K562 (cell line): ENCODE measurements around the gene PSMA8. TPM values are rescaled to one million over a fixed set of nuclear protein-coding genes. Genes with fewer than 3 reads are reported as not detected.

Experiments
- ATAC-seq: fragments of 200-7000 bp; cut with Tn5 transposase; 3 replicates; pipeline ENCODE4 v1.9.1; 2020; ENCODE audit warnings: moderate library complexity
- BruUV-seq: library from RNA; stranded (reverse); fragments of 400-500 nt; replicated peaks from 2 replicates; lab custom pipeline; 2021; lab: Mats Ljungman, UMichigan
- CTCF ChIA-PET: fragments of 300-600 bp; formaldehyde crosslinking; extraction: SDS; loops from one replicate; lab custom pipeline; 2021; ENCODE audit warnings: low intra/inter-chr PET ratio; lab: Yijun Ruan, JAX
- POLR2A ChIA-PET: fragments of 300-600, 350-650 bp; sonication (Branson Sonifier 250); formaldehyde crosslinking; extraction: SDS; loops from one replicate; lab custom pipeline; 2021; ENCODE audit warnings: antibody characterized with exemption, inconsistent platforms; lab: Yijun Ruan, JAX
- DNase-seq, 4 experiments: peaks; one replicate each; pipeline versions ENCODE4 v3.0.0 to v3.0.0-alpha.2; 2011 to 2018; ENCODE audit warnings: low spot score in 3 of 4, mixed read lengths in 3 of 4; ENCODE audit errors: extremely low read depth in 1 of 4
- FAIRE-seq: peaks from 2 replicates; lab custom pipeline; 2011; peaks lifted over from hg19 to GRCh38; lab: Jason Lieb, UNC
- H2AFZ ChIP-seq: 2 replicates; pipeline ENCODE4 v1.6.0; 2011; ENCODE audit warnings: low read depth, low read length, control low read depth, inconsistent platforms
- H3K27ac ChIP-seq: fragments of 200-600 bp; 3 replicates; pipeline ENCODE4 v1.8.0; 2011; ENCODE audit warnings: low read depth, mild to moderate bottlenecking, control low read depth, inconsistent platforms, low read length, moderate library complexity, mixed read lengths; ENCODE audit errors: extremely low read depth
- H3K27me3 ChIP-seq, 2 experiments: fragments of 300-600 bp in 1 of 2; 2 replicates in 1 of 2; 3 replicates in 1 of 2; pipeline versions ENCODE4 v1.6.0 to v1.8.0; 2011; ENCODE audit warnings: inconsistent platforms in 2 of 2, low read length in 2 of 2, mild to moderate bottlenecking in 1 of 2, mixed read lengths in 1 of 2, moderate library complexity in 1 of 2; ENCODE audit not compliant: control insufficient read depth in 2 of 2, insufficient read depth in 2 of 2
- H3K36me3 ChIP-seq: fragments of 300-600 bp; 3 replicates; pipeline ENCODE4 v1.8.0; 2011; ENCODE audit warnings: mild to moderate bottlenecking, low read length, inconsistent platforms; ENCODE audit not compliant: control insufficient read depth, insufficient read depth
- H3K4me1 ChIP-seq, 2 experiments: fragments of 200-600 bp in 1 of 2; replicated peaks in 1 of 2; 2 replicates in 1 of 2; 3 replicates in 1 of 2; pipeline versions ENCODE4 v1.5.1 to v1.8.0; 2011; ENCODE audit warnings: inconsistent platforms in 2 of 2, low read length in 2 of 2, mild to moderate bottlenecking in 1 of 2, mixed read lengths in 1 of 2, moderate library complexity in 1 of 2; ENCODE audit not compliant: control insufficient read depth in 2 of 2, insufficient read depth in 2 of 2
- H3K4me2 ChIP-seq: 2 replicates; pipeline ENCODE4 v1.6.1; 2011; ENCODE audit warnings: low read length, control low read depth, inconsistent platforms, mixed read lengths; ENCODE audit not compliant: insufficient read depth
- H3K4me3 ChIP-seq: fragments of 200-600 bp; sonication (generic), shearing (Covaris generic); 2 replicates; pipeline ENCODE4 v1.5.1; 2016; ENCODE audit warnings: control low read depth, inconsistent platforms
- H3K79me2 ChIP-seq: fragments of 200-600 bp; 3 replicates; pipeline ENCODE4 v1.8.0; 2011; ENCODE audit warnings: low read length, inconsistent platforms; ENCODE audit not compliant: control insufficient read depth, insufficient read depth
- H3K9ac ChIP-seq, 2 experiments: 2 replicates each; pipeline versions ENCODE4 v1.6.0 to v1.6.1; 2011; ENCODE audit warnings: low read depth in 2 of 2, low read length in 2 of 2, control low read depth in 1 of 2, inconsistent platforms in 1 of 2, mild to moderate bottlenecking in 1 of 2, mixed read lengths in 1 of 2; ENCODE audit not compliant: insufficient read depth in 1 of 2
- H3K9me1 ChIP-seq: one replicate; pipeline ENCODE4 v1.6.0; 2011; ENCODE audit warnings: inconsistent platforms, mild to moderate bottlenecking, low read length, moderate library complexity; ENCODE audit not compliant: control insufficient read depth, insufficient read depth
- H3K9me3 ChIP-seq: replicated peaks from 2 replicates; pipeline ENCODE4 v1.5.1; 2011; ENCODE audit warnings: low read depth, low read length, inconsistent platforms; ENCODE audit not compliant: control insufficient read depth, insufficient read depth
- H4K20me1 ChIP-seq: replicated peaks from 2 replicates; pipeline ENCODE4 v1.6.1; 2011; ENCODE audit warnings: low read length, inconsistent platforms, mixed read lengths; ENCODE audit not compliant: control insufficient read depth, insufficient read depth
- CBFA2T2 ChIP-seq: fragments of 450-650 bp; conservative IDR thresholded peaks from 2 replicates; pipeline ENCODE4 v1.6.1; 2017; ENCODE audit warnings: mild to moderate bottlenecking
- HNRNPL ChIP-seq: fragments of 200-400 bp; formaldehyde crosslinking; IDR thresholded peaks from 2 replicates; pipeline ENCODE4 v1.6.1; 2017; ENCODE audit warnings: low read depth, mild to moderate bottlenecking, low read length
- MCM5 ChIP-seq: fragments of 450-650 bp; IDR thresholded peaks from 2 replicates; pipeline ENCODE4 v1.6.1; 2016; ENCODE audit warnings: low read depth
- NR2C1 ChIP-seq, 2 experiments: fragments of 450-650 bp; IDR thresholded peaks; 2 replicates each; pipeline ENCODE4 v1.6.1; 2017; ENCODE audit warnings: mild to moderate bottlenecking in 2 of 2, antibody characterized with exemption in 1 of 2, inconsistent platforms in 1 of 2, missing compliant biosample characterization in 1 of 2, missing genetic modification characterization in 1 of 2
- NRF1 ChIP-seq, 2 experiments: fragments of 450-650 bp; IDR thresholded peaks in 1 of 2; conservative IDR thresholded peaks in 1 of 2; 2 replicates each; pipeline ENCODE4 v1.6.1; 2014; ENCODE audit warnings: mild to moderate bottlenecking in 2 of 2
- RCOR1 ChIP-seq, 2 experiments: IDR thresholded peaks; 2 replicates each; pipeline ENCODE4 v1.6.1; 2012; ENCODE audit warnings: low read depth in 2 of 2, low read length in 2 of 2, borderline replicate concordance in 1 of 2, improper control_type of control experiment in 1 of 2
- SAP30 ChIP-seq: fragments of 200-600 bp; sonication (generic); IDR thresholded peaks from 2 replicates; pipeline ENCODE4 v1.6.1; 2012; ENCODE audit warnings: borderline replicate concordance, low read depth, mild to moderate bottlenecking, moderate library complexity, low read length, control low read depth, inconsistent platforms; ENCODE audit not compliant: insufficient read depth, poor library complexity, severe bottlenecking
- TAL1 ChIP-seq: fragments of 450-650 bp; IDR thresholded peaks from 2 replicates; pipeline ENCODE4 v1.6.1; 2016; ENCODE audit warnings: mild to moderate bottlenecking
- ZNF445 ChIP-seq: fragments of 250-450 bp; sonication (Bioruptor Pico); IDR thresholded peaks from 2 replicates; pipeline ENCODE4 v1.4.0; 2020; ENCODE audit warnings: low read depth, mild to moderate bottlenecking, moderate library complexity
- ZNF644 ChIP-seq: fragments of 200-800 bp; sonication (Bioruptor generic); IDR thresholded peaks from 2 replicates; pipeline ENCODE4 v1.6.1; 2016; ENCODE audit warnings: low read depth, missing genetic modification characterization, missing compliant biosample characterization
- ZNF707 ChIP-seq: fragments of 250-450 bp; sonication (Bioruptor Pico); conservative IDR thresholded peaks from 2 replicates; pipeline ENCODE4 v1.8.0; 2022; ENCODE audit warnings: inconsistent platforms, mild to moderate bottlenecking, moderate library complexity
- WGBS: fragments of 100-300 bp; shearing (Covaris generic); methylation state at CpG from one replicate; pipeline ENCODE4 v1.1.6; 2016; ENCODE audit warnings: low coverage, mixed read lengths; ENCODE audit not compliant: insufficient coverage; ENCODE audit errors: missing lambda C conversion rate; 5-methylcytosine and 5-hydroxymethylcytosine counted together
- in situ Hi-C: fragments of 300-500 bp; cut with MboI; formaldehyde crosslinking; loops from 4 replicates; pipeline ENCODE4 v1.15.0; 2018; ENCODE audit warnings: inconsistent platforms, mixed read lengths
- intact Hi-C: fragments of 100-400 bp; cut with micrococcal nuclease; formaldehyde crosslinking; loops from 2 replicates; pipeline ENCODE4 v1.14.2; 2022
- polyA plus RNA-seq, 8 experiments: library from polyadenylated mRNA; depleted of rRNA in 4 of 8; stranded (reverse) in 5 of 8; unstranded in 3 of 8; fragments of >200 nt; fragmentation: Nextera tagmentation in 2 of 8; fragmentation: Illumina TruSeq in 1 of 8; extraction: Ambion mirVana in 2 of 8; extraction: Trizol in 1 of 8; gene quantifications; 2 replicates each; pipeline versions ENCODE4 v1.2.1 to v1.2.3, GENCODE V29; 2011 to 2014; ENCODE audit warnings: inconsistent platforms in 1 of 8, missing spikeins in 1 of 8
- total RNA-seq, 7 experiments: library from RNA; depleted of rRNA in 6 of 7; stranded (reverse); fragments of >200 nt in 6 of 7; fragmentation: Illumina TruSeq in 2 of 7; extraction: Trizol in 2 of 7; gene quantifications; 2 replicates each; pipeline versions ENCODE4 v1.2.1 to v1.2.3, GENCODE V29; 2011 to 2021; ENCODE audit warnings: low replicate concordance in 1 of 7
- TF ChIP-seq, protein P1 (sequence below), 2 experiments: fragments of 450-650 bp; conservative IDR thresholded peaks; 2 replicates each; pipeline ENCODE4 v1.6.1; 2017; ENCODE audit warnings: mild to moderate bottlenecking in 2 of 2, moderate library complexity in 2 of 2
- TF ChIP-seq, protein P2 (sequence below): fragments of 450-650 bp; IDR thresholded peaks from 2 replicates; pipeline ENCODE4 v1.6.1; 2016; ENCODE audit warnings: mild to moderate bottlenecking
- TF ChIP-seq, protein P3 (sequence below): IDR thresholded peaks from 2 replicates; pipeline ENCODE4 v1.6.1; 2011; ENCODE audit not compliant: insufficient read length; ENCODE audit errors: extremely low read depth

PSMA8 gene
- total and polyA plus RNA-seq, 9 of the 15 experiments (the other 6 are each of a cell fraction or from before 2014, with no cell fraction given), result not detected

DNA sequence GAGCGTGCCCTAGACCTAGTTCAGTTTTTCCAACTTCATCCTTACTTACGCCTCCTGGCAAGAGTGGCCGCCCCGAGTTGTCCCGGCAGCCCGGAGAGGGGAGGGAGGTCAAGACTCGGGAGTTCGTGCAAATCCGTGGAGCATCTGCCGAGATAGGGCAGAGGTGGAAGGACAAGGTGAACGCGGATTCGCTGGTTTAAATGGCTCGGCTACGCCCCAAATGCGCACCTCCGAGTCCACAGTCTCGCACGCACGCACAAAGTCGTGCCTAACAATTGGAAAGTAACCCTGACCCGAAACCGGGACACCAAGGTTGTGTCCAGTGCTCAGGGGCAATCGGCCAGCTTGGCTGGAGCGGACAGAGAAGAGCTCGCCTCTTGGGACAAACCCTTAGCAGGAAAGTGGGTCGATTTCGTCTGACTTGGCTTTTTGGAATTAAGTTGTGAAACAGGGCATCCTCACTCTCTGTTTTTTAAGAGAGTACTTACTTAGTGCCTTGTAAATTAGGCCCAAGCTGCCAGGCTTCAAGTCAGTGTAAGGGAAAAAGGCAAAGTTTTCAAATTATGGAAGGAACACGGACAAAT lies 42.5 kb upstream of the PSMA8 start:
- no peaks in the 10 kb centered on the region for H3K9me3 ChIP-seq
- H2AFZ ChIP-seq, result peak overlapping the region; percentile 99
- 3% methylated on average over 29 of the region's 29 CpGs for WGBS
- peak overlapping the region; percentile 91 for H3K27ac ChIP-seq
- H3K4me1 ChIP-seq, result peaks cover 10 to 17% of the 10 kb centered on the region in 2 experiments; a peak in 4 of 5 replicates
- H3K79me2 ChIP-seq, result peaks cover 43% of the 10 kb centered on the region
- intact Hi-C loops, result no loop called here
- peak overlapping the region; percentile 97 for H3K4me2 ChIP-seq
- peaks cover 6% of the 10 kb centered on the region for H4K20me1 ChIP-seq
- H3K27me3 ChIP-seq, result no peaks in the 10 kb centered on the region
- ATAC-seq (peak; percentile 60), FAIRE-seq (no peak), DNase-seq (peak in 3 of 4 experiments; percentile 52 to 84 (median 79))
- BruUV-seq, result TSS peak; percentile 99
- peak overlapping the region; percentile 77 for H3K4me3 ChIP-seq
- POLR2A ChIA-PET, result interaction anchor here (1.9 to 4.2 kb wide), 2 partner anchors 12 to 14 kb away, joined by 5 to 30 read pairs; no protein-coding TSS in a partner anchor
- CTCF ChIA-PET, result no interaction called here
- in situ Hi-C loops, result no loop called here
- H3K9ac ChIP-seq, result peak overlapping the region; percentile 81 to 96
- no peaks in the 10 kb centered on the region for H3K9me1 ChIP-seq
- peaks cover 14% of the 10 kb centered on the region for H3K36me3 ChIP-seq
- TF ChIP-seq NR2C1 (IDR thresholded peaks at IDR 0.05), result no peak; the same call in 1 of the 2 replicates
- TF ChIP-seq NR2C1 (tag; IDR thresholded peaks at IDR 0.05), result no peak
- TF ChIP-seq, protein P1, sequence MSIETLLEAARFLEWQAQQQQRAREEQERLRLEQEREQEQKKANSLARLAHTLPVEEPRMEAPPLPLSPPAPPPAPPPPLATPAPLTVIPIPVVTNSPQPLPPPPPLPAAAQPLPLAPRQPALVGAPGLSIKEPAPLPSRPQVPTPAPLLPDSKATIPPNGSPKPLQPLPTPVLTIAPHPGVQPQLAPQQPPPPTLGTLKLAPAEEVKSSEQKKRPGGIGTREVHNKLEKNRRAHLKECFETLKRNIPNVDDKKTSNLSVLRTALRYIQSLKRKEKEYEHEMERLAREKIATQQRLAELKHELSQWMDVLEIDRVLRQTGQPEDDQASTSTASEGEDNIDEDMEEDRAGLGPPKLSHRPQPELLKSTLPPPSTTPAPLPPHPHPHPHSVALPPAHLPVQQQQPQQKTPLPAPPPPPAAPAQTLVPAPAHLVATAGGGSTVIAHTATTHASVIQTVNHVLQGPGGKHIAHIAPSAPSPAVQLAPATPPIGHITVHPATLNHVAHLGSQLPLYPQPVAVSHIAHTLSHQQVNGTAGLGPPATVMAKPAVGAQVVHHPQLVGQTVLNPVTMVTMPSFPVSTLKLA (conservative IDR thresholded peaks at IDR 0.05), result 0 out of 4 replicates have a peak, but pooled peaks have one; percentile 13 to 49
- peak; percentile 53 for TF ChIP-seq SAP30
- no peak for TF ChIP-seq HNRNPL
- no peak for TF ChIP-seq ZNF445 (CRISPR knock-in tag)
- TF ChIP-seq ZNF644 (tag), result no peak
- no peak for TF ChIP-seq ZNF707 (CRISPR knock-in tag)
- TF ChIP-seq MCM5, result no peak
- peak in 1 of 2 experiments; percentile 31; a peak in 2 of 4 replicates for TF ChIP-seq RCOR1 (IDR thresholded peaks at IDR 0.05; ENCODE audit: borderline replicate concordance in 1 of 2, low read depth in 2 of 2, low read length in 2 of 2)
- TF ChIP-seq, protein P2, sequence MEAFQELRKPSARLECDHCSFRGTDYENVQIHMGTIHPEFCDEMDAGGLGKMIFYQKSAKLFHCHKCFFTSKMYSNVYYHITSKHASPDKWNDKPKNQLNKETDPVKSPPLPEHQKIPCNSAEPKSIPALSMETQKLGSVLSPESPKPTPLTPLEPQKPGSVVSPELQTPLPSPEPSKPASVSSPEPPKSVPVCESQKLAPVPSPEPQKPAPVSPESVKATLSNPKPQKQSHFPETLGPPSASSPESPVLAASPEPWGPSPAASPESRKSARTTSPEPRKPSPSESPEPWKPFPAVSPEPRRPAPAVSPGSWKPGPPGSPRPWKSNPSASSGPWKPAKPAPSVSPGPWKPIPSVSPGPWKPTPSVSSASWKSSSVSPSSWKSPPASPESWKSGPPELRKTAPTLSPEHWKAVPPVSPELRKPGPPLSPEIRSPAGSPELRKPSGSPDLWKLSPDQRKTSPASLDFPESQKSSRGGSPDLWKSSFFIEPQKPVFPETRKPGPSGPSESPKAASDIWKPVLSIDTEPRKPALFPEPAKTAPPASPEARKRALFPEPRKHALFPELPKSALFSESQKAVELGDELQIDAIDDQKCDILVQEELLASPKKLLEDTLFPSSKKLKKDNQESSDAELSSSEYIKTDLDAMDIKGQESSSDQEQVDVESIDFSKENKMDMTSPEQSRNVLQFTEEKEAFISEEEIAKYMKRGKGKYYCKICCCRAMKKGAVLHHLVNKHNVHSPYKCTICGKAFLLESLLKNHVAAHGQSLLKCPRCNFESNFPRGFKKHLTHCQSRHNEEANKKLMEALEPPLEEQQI, result 0 out of 2 replicates have a peak, but pooled peaks have one; percentile 21
- TF ChIP-seq NRF1 (conservative IDR thresholded peaks at IDR 0.05 in 1 of 2, IDR thresholded peaks at IDR 0.05 in 1 of 2), result peak; percentile 84 to 86
- no peak for TF ChIP-seq CBFA2T2
- no peak for TF ChIP-seq TAL1
- TF ChIP-seq, protein P3, sequence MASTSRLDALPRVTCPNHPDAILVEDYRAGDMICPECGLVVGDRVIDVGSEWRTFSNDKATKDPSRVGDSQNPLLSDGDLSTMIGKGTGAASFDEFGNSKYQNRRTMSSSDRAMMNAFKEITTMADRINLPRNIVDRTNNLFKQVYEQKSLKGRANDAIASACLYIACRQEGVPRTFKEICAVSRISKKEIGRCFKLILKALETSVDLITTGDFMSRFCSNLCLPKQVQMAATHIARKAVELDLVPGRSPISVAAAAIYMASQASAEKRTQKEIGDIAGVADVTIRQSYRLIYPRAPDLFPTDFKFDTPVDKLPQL, result no peak
